Measurements from ENCODE around the gene WFDC13.
"Not testable (repeated sequence)": the region's sequence is repeated elsewhere in the genome, so short reads cannot be mapped to it uniquely, and the experiment has no call there.

Gene WFDC13

GRCh38 chr20:45701873-45702272 is at the start of gene WFDC13:
Gene WFDC13, plus strand, starts transcription at chr20:45702038. Its CDS starts 86 bp downstream, at chr20:45702124.
- no peak for TF ChIP-seq CTCF (IDR thresholded peaks at IDR 0.05; ENCODE audit: unreplicated experiment in 3 of 3)
- Mint-ChIP-seq H3K36me3 (ENCODE audit: low read depth) (no peaks in the 10 kb centered on the region), H3K27me3 (ENCODE audit: low read depth) (peaks cover 11% of the 10 kb centered on the region), H3K27ac (no peak within 1 kb of the TSS), H3K4me1 (no peaks in the 10 kb centered on the region), H3K4me3 (no peak within 1 kb of the TSS), H3K9me3 (no peaks in the 10 kb centered on the region)

GRCh38 chr20:45657038-45657437 is 44.8 kb upstream of the WFDC13 start:
- not testable (repeated sequence) for H3K27ac Mint-ChIP-seq; H3K4me1 Mint-ChIP-seq; H3K27me3 Mint-ChIP-seq (ENCODE audit: low read depth); H3K4me3 Mint-ChIP-seq; H3K36me3 Mint-ChIP-seq (ENCODE audit: low read depth)
- peaks cover 21% of the 10 kb centered on the region for H3K9me3 Mint-ChIP-seq

GRCh38 chr20:45670139-45670538 is 31.7 kb upstream of the WFDC13 start, which contains the start of gene WFDC11:
Gene WFDC11, minus strand, starts transcription at chr20:45670239. Its CDS starts 19,639 bp downstream, at chr20:45650600.
- Mint-ChIP-seq H3K27me3 (ENCODE audit: low read depth) (no peaks in the 10 kb centered on the region), H3K27ac (no peak within 1 kb of the TSS), H3K9me3 (peaks cover 8% of the 10 kb centered on the region), H3K4me3 (no peak within 1 kb of the TSS), H3K36me3 (ENCODE audit: low read depth) (no peaks in the 10 kb centered on the region), H3K4me1 (no peaks in the 10 kb centered on the region)
- no peak for TF ChIP-seq CTCF (IDR thresholded peaks at IDR 0.05; ENCODE audit: unreplicated experiment in 3 of 3)

- Mint-ChIP-seq H3K9me3 (peaks cover 16% of the 10 kb centered on the region), H3K4me3 (no peak overlapping the region), H3K27me3 (ENCODE audit: low read depth) (no peaks in the 10 kb centered on the region), H3K36me3 (ENCODE audit: low read depth) (no peaks in the 10 kb centered on the region), H3K4me1 (no peaks in the 10 kb centered on the region), H3K27ac (no peak overlapping the region)
- no peak for TF ChIP-seq CTCF (IDR thresholded peaks at IDR 0.05; ENCODE audit: unreplicated experiment in 3 of 3)
These were observed 29.1 kb upstream of the WFDC13 start for GRCh38 chr20:45672765-45673164.

- no peaks in the 10 kb centered on the region for H3K4me1 Mint-ChIP-seq
These were observed 22.2 kb upstream of the WFDC13 start for GRCh38 chr20:45679650-45680049.

GRCh38 chr20:45685896-45686295 is 15.9 kb upstream of the WFDC13 start:
- peaks cover 2% of the 10 kb centered on the region for H3K9me3 Mint-ChIP-seq
- no peak for TF ChIP-seq CTCF (IDR thresholded peaks at IDR 0.05; ENCODE audit: unreplicated experiment in 3 of 3)
- H3K27ac Mint-ChIP-seq = no peak overlapping the region
- no peaks in the 10 kb centered on the region for H3K36me3 Mint-ChIP-seq (ENCODE audit: low read depth)
- H3K4me1 Mint-ChIP-seq = no peaks in the 10 kb centered on the region
- peaks cover 12% of the 10 kb centered on the region for H3K27me3 Mint-ChIP-seq (ENCODE audit: low read depth)
- no peak overlapping the region for H3K4me3 Mint-ChIP-seq

More at GRCh38 chr20:45679650-45680049, 22.2 kb upstream of the WFDC13 start:
- no peak overlapping the region for H3K4me3 Mint-ChIP-seq
- H3K27ac Mint-ChIP-seq = no peak overlapping the region
- H3K27me3 Mint-ChIP-seq (ENCODE audit: low read depth) = peaks cover 7% of the 10 kb centered on the region
- no peak for TF ChIP-seq CTCF (IDR thresholded peaks at IDR 0.05; ENCODE audit: unreplicated experiment in 3 of 3)
- H3K36me3 Mint-ChIP-seq (ENCODE audit: low read depth) = no peaks in the 10 kb centered on the region
- H3K9me3 Mint-ChIP-seq = peaks cover 23% of the 10 kb centered on the region

GRCh38 chr20:45693346-45693745 is 8.5 kb upstream of the WFDC13 start:
- H3K27me3 Mint-ChIP-seq (ENCODE audit: low read depth); H3K4me3 Mint-ChIP-seq; H3K9me3 Mint-ChIP-seq; H3K4me1 Mint-ChIP-seq; H3K36me3 Mint-ChIP-seq (ENCODE audit: low read depth); H3K27ac Mint-ChIP-seq: not testable (repeated sequence)
